HCT116 (cell line): ENCODE measurements around the gene SEMA6A. TPM values are rescaled to one million over a fixed set of nuclear protein-coding genes. Genes with fewer than 3 reads are reported as not detected.

ENCODE experiments used
- ATAC-seq: fragments of 200-7000 bp; cut with Tn5 transposase; 2 replicates; pipeline ENCODE4 v1.9.1; 2020; ENCODE audit warnings: mild to moderate bottlenecking, moderate library complexity
- BruUV-seq: library from RNA; stranded (reverse); fragments of 400-500 nt; replicated peaks from 2 replicates; lab custom pipeline; 2021; lab: Mats Ljungman, UMichigan
- CTCF ChIA-PET: fragments of 300-600 bp; sonication (Branson Sonifier 250); formaldehyde crosslinking; loops from one replicate; lab custom pipeline; 2021; ENCODE audit warnings: antibody characterized with exemption; lab: Charles Lee
- POLR2A ChIA-PET: fragments of 300-600, 350-600 bp; sonication (Branson Sonifier 250); formaldehyde crosslinking; loops from one replicate; lab custom pipeline; 2021; ENCODE audit warnings: antibody characterized with exemption; lab: Charles Lee
- RAD21 ChIA-PET, 2 experiments: fragments of 300-600 bp; sonication (Branson Sonifier 250); formaldehyde crosslinking; loops; one replicate each; lab custom pipeline; 2023; ENCODE audit warnings: low total read pairs in 2 of 2; ENCODE audit not compliant: uncharacterized antibody in 2 of 2, unreplicated experiment in 2 of 2, low non-redundant PET in 1 of 2; lab: Charles Lee
- DNase-seq: peaks from one replicate; pipeline ENCODE4 v3.0.0-alpha.2; 2010; ENCODE audit warnings: low read depth, low spot score
- H2AFZ ChIP-seq: fragments of 200-600 bp; shearing (Covaris generic), sonication (generic); 2 replicates; pipeline ENCODE4 v1.6.1; 2017; ENCODE audit warnings: low read depth, mixed run types, mixed read lengths, antibody characterized with exemption, low read length; ENCODE audit not compliant: poor library complexity, severe bottlenecking
- H3K27ac ChIP-seq: 2 replicates; pipeline ENCODE4 v1.5.1; 2012; ENCODE audit warnings: low read depth, low read length
- H3K27me3 ChIP-seq: fragments of 200-600 bp; sonication (generic); 2 replicates; pipeline ENCODE4 v1.6.1; 2016; ENCODE audit warnings: mixed run types, low read length, mixed read lengths; ENCODE audit not compliant: insufficient read depth
- H3K36me3 ChIP-seq, 2 experiments: fragments of 200-500 bp in 1 of 2; fragments of 200-600 bp in 1 of 2; sonication (Bioruptor generic) in 1 of 2; sonication (generic) in 1 of 2; 2 replicates each; pipeline versions ENCODE4 v1.5.1 to v1.6.1; 2014 to 2016; ENCODE audit warnings: low read length in 2 of 2, inconsistent platforms in 1 of 2, mixed read lengths in 1 of 2, mixed run types in 1 of 2; ENCODE audit not compliant: insufficient read depth in 2 of 2, control insufficient read depth in 1 of 2
- H3K4me1 ChIP-seq, 2 experiments: fragments of 200-600 bp in 1 of 2; sonication (generic) in 1 of 2; 2 replicates each; pipeline versions ENCODE4 v1.5.1 to v1.6.1; 2012 to 2017; ENCODE audit warnings: low read length in 2 of 2, inconsistent platforms in 1 of 2, mild to moderate bottlenecking in 1 of 2, mixed read lengths in 1 of 2, mixed run types in 1 of 2, moderate library complexity in 1 of 2; ENCODE audit not compliant: insufficient read depth in 2 of 2, control insufficient read depth in 1 of 2
- H3K4me2 ChIP-seq: fragments of 200-600 bp; sonication (generic); 2 replicates; pipeline ENCODE4 v1.6.1; 2017; ENCODE audit warnings: mixed run types, low read length, mixed read lengths
- H3K4me3 ChIP-seq, 2 experiments: fragments of 200-600 bp in 1 of 2; sonication (generic) in 1 of 2; replicated peaks in 1 of 2; 2 replicates each; pipeline ENCODE4 v1.5.1; 2011 to 2016; ENCODE audit warnings: low read length in 2 of 2, control low read depth in 1 of 2, low read depth in 1 of 2, mild to moderate bottlenecking in 1 of 2, mixed read lengths in 1 of 2, mixed run types in 1 of 2
- H3K79me2 ChIP-seq: fragments of 200-600 bp; sonication (generic); 2 replicates; pipeline ENCODE4 v1.6.1; 2017; ENCODE audit warnings: mild to moderate bottlenecking, mixed run types, low read length, moderate library complexity, mixed read lengths; ENCODE audit not compliant: insufficient read depth
- H3K9ac ChIP-seq: fragments of 200-600 bp; sonication (generic); 2 replicates; pipeline ENCODE4 v1.6.1; 2016; ENCODE audit warnings: low read length, mixed read lengths
- H3K9me2 ChIP-seq: fragments of 200-600 bp; sonication (generic), shearing (Covaris generic); 2 replicates; pipeline ENCODE4 v1.6.1; 2017; ENCODE audit warnings: mixed run types, mild to moderate bottlenecking, moderate library complexity; ENCODE audit not compliant: insufficient read depth
- H3K9me3 ChIP-seq, 2 experiments: fragments of 200-500 bp in 1 of 2; fragments of 200-600 bp in 1 of 2; sonication (Bioruptor generic) in 1 of 2; sonication (generic) in 1 of 2; 2 replicates each; pipeline ENCODE4 v1.6.1; 2014 to 2017; ENCODE audit warnings: low read length in 2 of 2, mixed read lengths in 2 of 2, inconsistent platforms in 1 of 2, low read depth in 1 of 2, mild to moderate bottlenecking in 1 of 2, mixed run types in 1 of 2, moderate library complexity in 1 of 2; ENCODE audit not compliant: control insufficient read depth in 1 of 2, insufficient read depth in 1 of 2
- H4K20me1 ChIP-seq: fragments of 200-600 bp; sonication (generic), shearing (Covaris generic); 2 replicates; pipeline ENCODE4 v1.6.1; 2017; ENCODE audit warnings: mixed run types, mild to moderate bottlenecking, moderate library complexity; ENCODE audit not compliant: insufficient read depth
- ELF1 ChIP-seq: IDR thresholded peaks from 2 replicates; pipeline ENCODE4 v1.6.1; 2012; ENCODE audit warnings: low read depth, borderline replicate concordance
- EZH2phosphoT487 ChIP-seq: fragments of 200-600 bp; IDR thresholded peaks from 2 replicates; pipeline ENCODE4 v1.6.1; 2018; ENCODE audit warnings: antibody characterized with exemption, borderline replicate concordance
- FOSL1 ChIP-seq: IDR thresholded peaks from 2 replicates; pipeline ENCODE4 v1.6.1; 2012; ENCODE audit warnings: low read depth
- JUND ChIP-seq: IDR thresholded peaks from 2 replicates; pipeline ENCODE4 v1.6.1; 2012
- POLR2A ChIP-seq: IDR thresholded peaks from 2 replicates; pipeline ENCODE4 v1.7.0; 2011; ENCODE audit warnings: borderline replicate concordance; ENCODE audit not compliant: insufficient read depth, insufficient read length; ENCODE audit errors: extremely low read depth
- SIN3A ChIP-seq: IDR thresholded peaks from 2 replicates; pipeline ENCODE4 v1.6.1; 2012; ENCODE audit warnings: low read depth
- SRF ChIP-seq: IDR thresholded peaks from 2 replicates; pipeline ENCODE4 v1.6.1; 2012; ENCODE audit warnings: low read depth
- TCF7L2 ChIP-seq: IDR thresholded peaks from 2 replicates; pipeline ENCODE4 v1.7.0; 2011; ENCODE audit warnings: borderline replicate concordance, inconsistent platforms; ENCODE audit not compliant: insufficient read depth, insufficient read length; ENCODE audit errors: extremely low read depth
- ZFX ChIP-seq: fragments of 450-650 bp; IDR thresholded peaks from 2 replicates; pipeline ENCODE4 v1.6.1; 2017
- intact Hi-C: fragments of 100-400 bp; cut with micrococcal nuclease; formaldehyde crosslinking; loops from 2 replicates; pipeline ENCODE4 v1.10.0; 2022
- total RNA-seq: library from RNA; stranded (reverse); gene quantifications from one replicate; pipeline ENCODE4 v1.2.1, GENCODE V29; 2021; ENCODE audit not compliant: unreplicated experiment
- TF ChIP-seq, protein P1 (sequence below): IDR thresholded peaks from 2 replicates; pipeline ENCODE4 v1.6.1; 2011; ENCODE audit warnings: mild to moderate bottlenecking, low read length, moderate library complexity; ENCODE audit not compliant: insufficient replicate concordance; ENCODE audit errors: extremely low read depth
- TF ChIP-seq, protein P2 (sequence below): IDR thresholded peaks from 2 replicates; pipeline ENCODE4 v1.6.1; 2012
- TF ChIP-seq, protein P3 (sequence below): IDR thresholded peaks from 2 replicates; pipeline ENCODE4 v1.6.1; 2012; ENCODE audit warnings: low read depth

SEMA6A gene
- total RNA-seq, 1 experiment from 2014 or later: 6.7 TPM

DNA sequence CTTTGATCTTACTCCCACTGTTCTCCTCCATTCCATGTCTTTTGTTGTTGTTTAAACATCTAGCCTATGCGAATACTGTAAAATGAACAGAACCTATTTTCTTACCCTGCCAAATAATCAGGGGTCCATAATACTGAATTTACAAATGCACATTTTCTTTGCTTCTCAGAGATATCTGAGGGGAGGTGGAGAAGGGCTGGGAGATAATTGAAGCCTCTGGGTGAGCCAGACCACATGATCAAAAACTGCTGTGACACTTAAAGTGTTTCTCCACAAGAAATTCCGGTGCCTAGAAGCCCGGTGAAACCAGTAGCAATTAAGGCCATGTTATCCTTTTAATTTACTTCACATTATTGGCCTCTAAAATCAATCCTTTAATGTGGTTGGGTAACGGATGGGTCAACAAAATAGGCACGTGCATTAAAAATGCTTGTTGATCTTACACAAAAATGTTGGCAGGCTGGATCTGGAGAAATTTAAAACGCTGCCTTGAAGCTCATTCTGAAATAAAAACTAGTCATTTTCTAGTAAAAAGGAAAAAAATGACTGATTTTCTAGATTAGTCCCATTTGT is 10.8 kb downstream of the SEMA6A start:
- H3K79me2 ChIP-seq: no peaks in the 10 kb centered on the region
- POLR2A ChIA-PET: no interaction called here
- CTCF ChIA-PET: no interaction called here

More for the DNA sequence above, 10.8 kb downstream of the SEMA6A start:
- no peak overlapping the region for H3K4me3 ChIP-seq
- H3K4me2 ChIP-seq: no peak overlapping the region
- H3K4me1 ChIP-seq: no peaks in the 10 kb centered on the region
- ATAC-seq: no peak
- H3K9me3 ChIP-seq: no peaks in the 10 kb centered on the region
- no peak overlapping the region for H2AFZ ChIP-seq
- H3K9ac ChIP-seq: no peak overlapping the region
- no peaks in the 10 kb centered on the region for H4K20me1 ChIP-seq
- H3K27me3 ChIP-seq: no peaks in the 10 kb centered on the region
- no peak overlapping the region for H3K27ac ChIP-seq
- TF ChIP-seq SRF: no peak
- TF ChIP-seq FOSL1: no peak
- TF ChIP-seq, protein P1, sequence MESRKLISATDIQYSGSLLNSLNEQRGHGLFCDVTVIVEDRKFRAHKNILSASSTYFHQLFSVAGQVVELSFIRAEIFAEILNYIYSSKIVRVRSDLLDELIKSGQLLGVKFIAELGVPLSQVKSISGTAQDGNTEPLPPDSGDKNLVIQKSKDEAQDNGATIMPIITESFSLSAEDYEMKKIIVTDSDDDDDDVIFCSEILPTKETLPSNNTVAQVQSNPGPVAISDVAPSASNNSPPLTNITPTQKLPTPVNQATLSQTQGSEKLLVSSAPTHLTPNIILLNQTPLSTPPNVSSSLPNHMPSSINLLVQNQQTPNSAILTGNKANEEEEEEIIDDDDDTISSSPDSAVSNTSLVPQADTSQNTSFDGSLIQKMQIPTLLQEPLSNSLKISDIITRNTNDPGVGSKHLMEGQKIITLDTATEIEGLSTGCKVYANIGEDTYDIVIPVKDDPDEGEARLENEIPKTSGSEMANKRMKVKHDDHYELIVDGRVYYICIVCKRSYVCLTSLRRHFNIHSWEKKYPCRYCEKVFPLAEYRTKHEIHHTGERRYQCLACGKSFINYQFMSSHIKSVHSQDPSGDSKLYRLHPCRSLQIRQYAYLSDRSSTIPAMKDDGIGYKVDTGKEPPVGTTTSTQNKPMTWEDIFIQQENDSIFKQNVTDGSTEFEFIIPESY: no peak
- TF ChIP-seq SIN3A: no peak
- TF ChIP-seq, protein P2, sequence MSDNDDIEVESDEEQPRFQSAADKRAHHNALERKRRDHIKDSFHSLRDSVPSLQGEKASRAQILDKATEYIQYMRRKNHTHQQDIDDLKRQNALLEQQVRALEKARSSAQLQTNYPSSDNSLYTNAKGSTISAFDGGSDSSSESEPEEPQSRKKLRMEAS: no peak
- no peak for TF ChIP-seq ELF1
- TF ChIP-seq ZFX: no peak
- no peak for TF ChIP-seq EZH2phosphoT487
- no peak for TF ChIP-seq TCF7L2
- TF ChIP-seq POLR2A: no peak
- TF ChIP-seq, protein P3, sequence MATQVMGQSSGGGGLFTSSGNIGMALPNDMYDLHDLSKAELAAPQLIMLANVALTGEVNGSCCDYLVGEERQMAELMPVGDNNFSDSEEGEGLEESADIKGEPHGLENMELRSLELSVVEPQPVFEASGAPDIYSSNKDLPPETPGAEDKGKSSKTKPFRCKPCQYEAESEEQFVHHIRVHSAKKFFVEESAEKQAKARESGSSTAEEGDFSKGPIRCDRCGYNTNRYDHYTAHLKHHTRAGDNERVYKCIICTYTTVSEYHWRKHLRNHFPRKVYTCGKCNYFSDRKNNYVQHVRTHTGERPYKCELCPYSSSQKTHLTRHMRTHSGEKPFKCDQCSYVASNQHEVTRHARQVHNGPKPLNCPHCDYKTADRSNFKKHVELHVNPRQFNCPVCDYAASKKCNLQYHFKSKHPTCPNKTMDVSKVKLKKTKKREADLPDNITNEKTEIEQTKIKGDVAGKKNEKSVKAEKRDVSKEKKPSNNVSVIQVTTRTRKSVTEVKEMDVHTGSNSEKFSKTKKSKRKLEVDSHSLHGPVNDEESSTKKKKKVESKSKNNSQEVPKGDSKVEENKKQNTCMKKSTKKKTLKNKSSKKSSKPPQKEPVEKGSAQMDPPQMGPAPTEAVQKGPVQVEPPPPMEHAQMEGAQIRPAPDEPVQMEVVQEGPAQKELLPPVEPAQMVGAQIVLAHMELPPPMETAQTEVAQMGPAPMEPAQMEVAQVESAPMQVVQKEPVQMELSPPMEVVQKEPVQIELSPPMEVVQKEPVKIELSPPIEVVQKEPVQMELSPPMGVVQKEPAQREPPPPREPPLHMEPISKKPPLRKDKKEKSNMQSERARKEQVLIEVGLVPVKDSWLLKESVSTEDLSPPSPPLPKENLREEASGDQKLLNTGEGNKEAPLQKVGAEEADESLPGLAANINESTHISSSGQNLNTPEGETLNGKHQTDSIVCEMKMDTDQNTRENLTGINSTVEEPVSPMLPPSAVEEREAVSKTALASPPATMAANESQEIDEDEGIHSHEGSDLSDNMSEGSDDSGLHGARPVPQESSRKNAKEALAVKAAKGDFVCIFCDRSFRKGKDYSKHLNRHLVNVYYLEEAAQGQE: no peak
- no peak for TF ChIP-seq JUND
- TF ChIP-seq, all 23 proteins: peak for 0
- no peaks in the 10 kb centered on the region for H3K9me2 ChIP-seq
- no TSS peak for BruUV-seq
- intact Hi-C loops: loop anchor here (10.0 kb wide), 1 partner anchor 59 kb away; no protein-coding TSS in a partner anchor
- no peak for DNase-seq
- no peaks in the 10 kb centered on the region for H3K36me3 ChIP-seq
- RAD21 ChIA-PET: no interaction called here
